ENCODE results near the gene SLC22A13.

DNA sequence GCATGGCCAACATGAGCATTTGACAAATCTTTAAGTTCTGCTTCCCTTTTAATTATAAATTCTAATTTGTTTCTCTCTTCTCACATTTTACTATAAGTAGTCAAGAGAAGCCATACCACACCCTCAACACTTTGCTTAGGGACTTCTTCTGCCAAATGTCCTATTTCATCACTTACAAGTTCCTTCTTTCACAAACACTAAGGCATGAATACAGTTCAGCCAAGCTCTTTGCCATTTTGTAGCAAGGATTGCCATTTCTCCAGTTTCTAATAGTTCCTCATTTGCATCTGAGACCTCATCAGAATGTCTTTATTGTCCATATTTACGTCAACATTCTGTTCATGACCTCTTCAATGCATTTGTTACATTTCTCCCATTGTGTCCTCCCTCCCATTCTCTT is 45.9 kb downstream of the SLC22A13 start:
- TF ChIP-seq, protein P1, sequence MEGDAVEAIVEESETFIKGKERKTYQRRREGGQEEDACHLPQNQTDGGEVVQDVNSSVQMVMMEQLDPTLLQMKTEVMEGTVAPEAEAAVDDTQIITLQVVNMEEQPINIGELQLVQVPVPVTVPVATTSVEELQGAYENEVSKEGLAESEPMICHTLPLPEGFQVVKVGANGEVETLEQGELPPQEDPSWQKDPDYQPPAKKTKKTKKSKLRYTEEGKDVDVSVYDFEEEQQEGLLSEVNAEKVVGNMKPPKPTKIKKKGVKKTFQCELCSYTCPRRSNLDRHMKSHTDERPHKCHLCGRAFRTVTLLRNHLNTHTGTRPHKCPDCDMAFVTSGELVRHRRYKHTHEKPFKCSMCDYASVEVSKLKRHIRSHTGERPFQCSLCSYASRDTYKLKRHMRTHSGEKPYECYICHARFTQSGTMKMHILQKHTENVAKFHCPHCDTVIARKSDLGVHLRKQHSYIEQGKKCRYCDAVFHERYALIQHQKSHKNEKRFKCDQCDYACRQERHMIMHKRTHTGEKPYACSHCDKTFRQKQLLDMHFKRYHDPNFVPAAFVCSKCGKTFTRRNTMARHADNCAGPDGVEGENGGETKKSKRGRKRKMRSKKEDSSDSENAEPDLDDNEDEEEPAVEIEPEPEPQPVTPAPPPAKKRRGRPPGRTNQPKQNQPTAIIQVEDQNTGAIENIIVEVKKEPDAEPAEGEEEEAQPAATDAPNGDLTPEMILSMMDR (IDR thresholded peaks at IDR 0.05; ENCODE audit: borderline replicate concordance, extremely low read depth, low read length, poor library complexity, severe bottlenecking): no peak
- no peak for TF ChIP-seq EZH2 (IDR thresholded peaks at IDR 0.05; ENCODE audit: borderline replicate concordance, low read depth, low read length, severe bottlenecking)

All from DND-41 (cell line).